Progenitor cell of endocrine pancreas (in vitro differentiated cells): Measurements from ENCODE around the gene C16orf96. TPM values are rescaled to one million over a fixed set of nuclear protein-coding genes. Genes with fewer than 3 reads are reported as not detected.
A peak's percentile ranks its signal among the peaks of the same experiment; 100 is the strongest.

ENCODE experiments used
- DNase-seq: peaks from one replicate; pipeline ENCODE4 v3.0.0; 2021; ENCODE audit warnings: low spot score; ENCODE audit not compliant: unreplicated experiment
- H3K27ac Mint-ChIP-seq: 2 replicates; pipeline ENCODE4 v1.8.0; 2021; ENCODE audit warnings: mild to moderate bottlenecking, moderate library complexity, mixed read lengths
- H3K27me3 Mint-ChIP-seq: 2 replicates; pipeline ENCODE4 v1.8.0; 2021; ENCODE audit warnings: mixed read lengths
- H3K36me3 Mint-ChIP-seq: 2 replicates; pipeline ENCODE4 v1.8.0; 2022; ENCODE audit warnings: mixed read lengths; ENCODE audit not compliant: insufficient read depth
- H3K4me1 Mint-ChIP-seq: 2 replicates; pipeline ENCODE4 v1.8.0; 2021; ENCODE audit warnings: low read depth, mixed read lengths
- H3K4me3 Mint-ChIP-seq: 2 replicates; pipeline ENCODE4 v1.8.0; 2021; ENCODE audit warnings: low read depth, mild to moderate bottlenecking, moderate library complexity, mixed read lengths
- H3K9me3 Mint-ChIP-seq: 2 replicates; pipeline ENCODE4 v1.8.0; 2021; ENCODE audit warnings: low read depth, mixed read lengths
- long read RNA-seq: library from polyadenylated mRNA; unstranded; transcript quantifications from one replicate; pipeline ENCODE4 v2.0.0, GENCODE V29; 2020
- total RNA-seq: library from RNA; stranded (reverse); gene quantifications from 2 replicates; pipeline ENCODE4 v1.2.1, GENCODE V29; 2021
- TF ChIP-seq, protein P1 (sequence below): fragments of 200-600 bp; sonication (generic); IDR thresholded peaks from one replicate; pipeline ENCODE4 v1.5.0; 2021; ENCODE audit warnings: antibody characterized with exemption, mild to moderate bottlenecking; ENCODE audit not compliant: unreplicated experiment

Gene C16orf96
- 1.2 and 1.7 TPM in 2 replicates for total RNA-seq
- long read RNA-seq: 0 reads

DNA sequence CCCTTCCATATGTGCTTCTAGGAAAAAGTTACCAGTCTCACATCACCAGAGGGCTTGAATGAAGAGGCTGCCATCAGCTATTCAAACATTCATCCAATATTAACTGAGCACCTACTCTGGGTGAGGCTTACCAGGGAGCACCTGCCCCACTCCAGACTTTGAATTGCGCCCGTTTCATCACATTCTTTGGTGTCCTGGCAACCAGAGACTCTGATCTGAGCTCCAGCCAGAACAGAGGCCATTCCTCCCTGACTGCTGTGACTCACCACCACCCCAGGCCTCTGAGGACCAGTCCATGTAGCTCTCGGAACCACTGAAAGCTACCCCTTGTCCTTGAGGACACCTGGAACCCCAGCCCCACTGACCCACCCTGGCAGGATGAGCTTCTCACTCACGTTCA is at the start of gene C16orf96:
TSS of gene C16orf96 (plus strand) at position 229 of the 400 bp plus-strand sequence. CDS start at position 379, 150 bp downstream.
- Mint-ChIP-seq H3K27me3 (no peaks in the 10 kb centered on the region), H3K4me3 (no peak within 1 kb of the TSS)
- DNase-seq: no peak

DNA sequence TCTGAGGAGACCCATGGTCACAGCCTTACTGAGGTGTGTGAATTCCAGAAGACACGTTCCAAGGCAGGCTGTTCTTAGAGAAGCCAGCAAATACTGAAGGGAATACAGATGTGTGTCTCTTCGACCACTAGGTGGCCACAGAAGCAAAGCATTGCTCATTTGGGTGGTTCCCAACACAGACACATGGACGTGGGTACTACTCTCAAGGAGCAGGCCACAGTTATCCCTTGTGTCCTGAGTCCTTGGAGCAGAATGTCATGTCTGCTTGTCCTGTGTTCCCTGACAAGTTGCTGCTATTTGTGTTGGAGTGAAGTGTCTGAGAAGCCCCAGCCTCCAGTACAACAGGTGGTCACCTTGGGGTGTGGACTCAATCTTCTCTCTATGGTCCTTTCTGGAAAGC is 49.7 kb upstream of the C16orf96 start:
- TF ChIP-seq, protein P1, sequence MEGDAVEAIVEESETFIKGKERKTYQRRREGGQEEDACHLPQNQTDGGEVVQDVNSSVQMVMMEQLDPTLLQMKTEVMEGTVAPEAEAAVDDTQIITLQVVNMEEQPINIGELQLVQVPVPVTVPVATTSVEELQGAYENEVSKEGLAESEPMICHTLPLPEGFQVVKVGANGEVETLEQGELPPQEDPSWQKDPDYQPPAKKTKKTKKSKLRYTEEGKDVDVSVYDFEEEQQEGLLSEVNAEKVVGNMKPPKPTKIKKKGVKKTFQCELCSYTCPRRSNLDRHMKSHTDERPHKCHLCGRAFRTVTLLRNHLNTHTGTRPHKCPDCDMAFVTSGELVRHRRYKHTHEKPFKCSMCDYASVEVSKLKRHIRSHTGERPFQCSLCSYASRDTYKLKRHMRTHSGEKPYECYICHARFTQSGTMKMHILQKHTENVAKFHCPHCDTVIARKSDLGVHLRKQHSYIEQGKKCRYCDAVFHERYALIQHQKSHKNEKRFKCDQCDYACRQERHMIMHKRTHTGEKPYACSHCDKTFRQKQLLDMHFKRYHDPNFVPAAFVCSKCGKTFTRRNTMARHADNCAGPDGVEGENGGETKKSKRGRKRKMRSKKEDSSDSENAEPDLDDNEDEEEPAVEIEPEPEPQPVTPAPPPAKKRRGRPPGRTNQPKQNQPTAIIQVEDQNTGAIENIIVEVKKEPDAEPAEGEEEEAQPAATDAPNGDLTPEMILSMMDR: peak; percentile 81
- Mint-ChIP-seq H3K9me3 (no peaks in the 10 kb centered on the region), H3K27me3 (no peaks in the 10 kb centered on the region), H3K4me3 (no peak overlapping the region), H3K27ac (no peak overlapping the region), H3K4me1 (peaks cover 4% of the 10 kb centered on the region), H3K36me3 (peaks cover 5% of the 10 kb centered on the region)
- peak; percentile 17 for DNase-seq

More for the DNA sequence above, at the start of gene C16orf96:
- Mint-ChIP-seq H3K36me3 (no peaks in the 10 kb centered on the region), H3K27ac (no peak within 1 kb of the TSS), H3K9me3 (no peaks in the 10 kb centered on the region), H3K4me1 (no peaks in the 10 kb centered on the region)
- TF ChIP-seq, protein P1: no peak

DNA sequence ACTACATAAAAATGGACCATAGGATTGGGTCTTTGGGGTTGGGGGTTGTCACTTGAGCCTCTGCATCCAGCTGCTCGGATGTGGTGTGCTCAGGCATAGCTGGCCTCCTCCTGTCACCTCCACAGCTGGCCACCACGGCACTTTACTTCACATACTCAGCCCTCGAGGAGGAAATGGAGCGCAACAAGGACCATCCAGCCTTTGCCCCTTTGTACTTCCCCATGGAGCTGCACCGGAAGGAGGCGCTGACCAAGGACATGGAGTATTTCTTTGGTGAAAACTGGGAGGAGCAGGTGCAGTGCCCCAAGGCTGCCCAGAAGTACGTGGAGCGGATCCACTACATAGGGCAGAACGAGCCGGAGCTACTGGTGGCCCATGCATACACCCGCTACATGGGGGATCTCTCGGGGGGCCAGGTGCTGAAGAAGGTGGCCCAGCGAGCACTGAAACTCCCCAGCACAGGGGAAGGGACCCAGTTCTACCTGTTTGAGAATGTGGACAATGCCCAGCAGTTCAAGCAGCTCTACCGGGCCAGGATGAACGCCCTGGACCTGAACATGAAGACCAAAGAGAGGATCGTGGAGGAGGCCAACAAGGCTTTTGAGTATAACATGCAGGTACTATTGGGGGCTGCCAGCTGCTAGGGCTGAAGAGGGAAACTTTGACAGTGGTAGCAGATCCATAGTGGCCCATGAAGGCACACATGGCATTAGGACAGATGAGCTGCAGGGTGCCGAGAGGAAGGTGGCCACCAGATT is 48.4 kb upstream of the C16orf96 start:
- no peak for DNase-seq
- no peak overlapping the region for H3K4me3 Mint-ChIP-seq
- TF ChIP-seq, protein P1: no peak
- H3K36me3 Mint-ChIP-seq: peaks cover 7% of the 10 kb centered on the region
- no peak overlapping the region for H3K27ac Mint-ChIP-seq
- no peaks in the 10 kb centered on the region for H3K9me3 Mint-ChIP-seq
- H3K27me3 Mint-ChIP-seq: no peaks in the 10 kb centered on the region
- no peaks in the 10 kb centered on the region for H3K4me1 Mint-ChIP-seq

DNA sequence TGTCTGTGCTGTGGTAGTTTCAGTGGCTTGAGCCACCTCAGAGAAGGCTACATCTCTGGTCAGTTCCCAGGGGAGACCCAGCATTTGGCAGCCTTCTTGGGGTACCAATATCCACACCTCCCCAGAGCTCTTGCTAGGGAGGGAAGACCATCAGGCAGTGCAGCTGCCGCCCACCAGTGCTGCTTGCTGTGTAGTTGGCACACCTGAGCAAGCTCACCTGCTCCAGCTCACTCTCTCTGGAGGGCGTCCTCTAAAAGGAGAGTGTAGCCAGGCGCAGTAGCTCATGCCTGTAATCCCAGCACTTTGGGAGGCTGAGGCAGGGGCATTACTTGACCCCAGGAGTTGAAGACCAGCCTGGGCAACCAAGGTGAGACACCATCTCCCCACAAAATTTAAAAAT is 47.3 kb upstream of the C16orf96 start:
- no peak for DNase-seq
- no peaks in the 10 kb centered on the region for H3K4me1 Mint-ChIP-seq
- no peak overlapping the region for H3K27ac Mint-ChIP-seq
- no peaks in the 10 kb centered on the region for H3K27me3 Mint-ChIP-seq
- TF ChIP-seq, protein P1: no peak
- no peaks in the 10 kb centered on the region for H3K9me3 Mint-ChIP-seq
- peaks cover 7% of the 10 kb centered on the region for H3K36me3 Mint-ChIP-seq
- H3K4me3 Mint-ChIP-seq: no peak overlapping the region

DNA sequence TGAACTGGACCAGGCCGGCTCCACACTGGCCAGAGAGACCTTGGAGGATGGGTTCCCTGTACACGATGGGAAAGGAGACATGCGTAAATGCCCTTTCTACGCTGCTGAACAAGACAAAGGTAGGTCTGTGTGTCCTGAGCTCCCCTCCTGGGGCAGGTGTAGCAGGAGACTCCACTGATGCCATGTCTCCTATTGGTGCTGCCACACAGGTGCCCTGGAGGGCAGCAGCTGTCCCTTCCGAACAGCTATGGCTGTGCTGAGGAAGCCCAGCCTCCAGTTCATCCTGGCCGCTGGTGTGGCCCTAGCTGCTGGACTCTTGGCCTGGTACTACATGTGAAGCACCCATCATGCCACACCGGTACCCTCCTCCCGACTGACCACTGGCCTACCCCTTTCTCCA is 46.7 kb upstream of the C16orf96 start:
- Mint-ChIP-seq H3K4me3 (no peak overlapping the region), H3K27ac (no peak overlapping the region), H3K4me1 (no peaks in the 10 kb centered on the region), H3K36me3 (peaks cover 7% of the 10 kb centered on the region), H3K9me3 (no peaks in the 10 kb centered on the region), H3K27me3 (no peaks in the 10 kb centered on the region)
- DNase-seq: no peak
- TF ChIP-seq, protein P1: no peak
